RWPE2 (cell line): ENCODE measurements around the gene ELF3.
"Not testable (repeated sequence)": the region's sequence is repeated elsewhere in the genome, so short reads cannot be mapped to it uniquely, and the experiment has no call there.

Experiments
- ATAC-seq: fragments of 200-7000 bp; cut with Tn5 transposase; 3 replicates; pipeline ENCODE4 v1.9.1; 2021; ENCODE audit warnings: low read depth
- DNase-seq: peaks from one replicate; pipeline ENCODE4 v3.0.0-alpha.2; 2020; ENCODE audit warnings: low spot score
- H3K27ac ChIP-seq: fragments of 450-650 bp; 2 replicates; pipeline ENCODE4 v1.5.1; 2017; ENCODE audit warnings: mild to moderate bottlenecking; ENCODE audit not compliant: poor library complexity, severe bottlenecking
- H3K27me3 ChIP-seq: fragments of 250-450 bp; sonication (Bioruptor Pico); 2 replicates; pipeline ENCODE4 v1.5.1; 2021; ENCODE audit warnings: mild to moderate bottlenecking, moderate library complexity; ENCODE audit not compliant: insufficient read depth, poor library complexity, severe bottlenecking
- H3K36me3 ChIP-seq: fragments of 250-450 bp; sonication (Bioruptor Pico); 2 replicates; pipeline ENCODE4 v1.5.1; 2020; ENCODE audit warnings: low read depth, mild to moderate bottlenecking, moderate library complexity
- H3K4me1 ChIP-seq: fragments of 250-450 bp; sonication (Bioruptor Pico); 2 replicates; pipeline ENCODE4 v1.5.1; 2021; ENCODE audit warnings: mild to moderate bottlenecking, moderate library complexity; ENCODE audit not compliant: insufficient read depth, poor library complexity, severe bottlenecking
- H3K4me3 ChIP-seq: fragments of 250-450 bp; sonication (Bioruptor Pico); 2 replicates; pipeline ENCODE4 v1.5.1; 2021; ENCODE audit warnings: mild to moderate bottlenecking, moderate library complexity; ENCODE audit not compliant: severe bottlenecking
- H3K9me3 ChIP-seq: fragments of 250-450 bp; sonication (Bioruptor Pico); 2 replicates; pipeline ENCODE4 v1.5.1; 2021; ENCODE audit warnings: mild to moderate bottlenecking, moderate library complexity; ENCODE audit not compliant: severe bottlenecking
- TF ChIP-seq, protein P1 (sequence below): fragments of 450-650 bp; IDR thresholded peaks from one replicate; pipeline ENCODE4 v1.5.1; 2017; ENCODE audit warnings: mild to moderate bottlenecking, moderate library complexity; ENCODE audit not compliant: poor library complexity, severe bottlenecking

Gene ELF3

GRCh38 chr1:202016811-202017748, 6.7 kb downstream of the ELF3 start:
- DNase-seq (no peak), ATAC-seq (no peak)
- Histone ChIP-seq H3K4me1 (peaks cover 52% of the 10 kb centered on the region), H3K27ac (no peak overlapping the region), H3K9me3 (no peaks in the 10 kb centered on the region), H3K36me3 (no peaks in the 10 kb centered on the region), H3K4me3 (no peak overlapping the region), H3K27me3 (no peaks in the 10 kb centered on the region)
- TF ChIP-seq, protein P1, sequence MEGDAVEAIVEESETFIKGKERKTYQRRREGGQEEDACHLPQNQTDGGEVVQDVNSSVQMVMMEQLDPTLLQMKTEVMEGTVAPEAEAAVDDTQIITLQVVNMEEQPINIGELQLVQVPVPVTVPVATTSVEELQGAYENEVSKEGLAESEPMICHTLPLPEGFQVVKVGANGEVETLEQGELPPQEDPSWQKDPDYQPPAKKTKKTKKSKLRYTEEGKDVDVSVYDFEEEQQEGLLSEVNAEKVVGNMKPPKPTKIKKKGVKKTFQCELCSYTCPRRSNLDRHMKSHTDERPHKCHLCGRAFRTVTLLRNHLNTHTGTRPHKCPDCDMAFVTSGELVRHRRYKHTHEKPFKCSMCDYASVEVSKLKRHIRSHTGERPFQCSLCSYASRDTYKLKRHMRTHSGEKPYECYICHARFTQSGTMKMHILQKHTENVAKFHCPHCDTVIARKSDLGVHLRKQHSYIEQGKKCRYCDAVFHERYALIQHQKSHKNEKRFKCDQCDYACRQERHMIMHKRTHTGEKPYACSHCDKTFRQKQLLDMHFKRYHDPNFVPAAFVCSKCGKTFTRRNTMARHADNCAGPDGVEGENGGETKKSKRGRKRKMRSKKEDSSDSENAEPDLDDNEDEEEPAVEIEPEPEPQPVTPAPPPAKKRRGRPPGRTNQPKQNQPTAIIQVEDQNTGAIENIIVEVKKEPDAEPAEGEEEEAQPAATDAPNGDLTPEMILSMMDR, result no peak

DNA sequence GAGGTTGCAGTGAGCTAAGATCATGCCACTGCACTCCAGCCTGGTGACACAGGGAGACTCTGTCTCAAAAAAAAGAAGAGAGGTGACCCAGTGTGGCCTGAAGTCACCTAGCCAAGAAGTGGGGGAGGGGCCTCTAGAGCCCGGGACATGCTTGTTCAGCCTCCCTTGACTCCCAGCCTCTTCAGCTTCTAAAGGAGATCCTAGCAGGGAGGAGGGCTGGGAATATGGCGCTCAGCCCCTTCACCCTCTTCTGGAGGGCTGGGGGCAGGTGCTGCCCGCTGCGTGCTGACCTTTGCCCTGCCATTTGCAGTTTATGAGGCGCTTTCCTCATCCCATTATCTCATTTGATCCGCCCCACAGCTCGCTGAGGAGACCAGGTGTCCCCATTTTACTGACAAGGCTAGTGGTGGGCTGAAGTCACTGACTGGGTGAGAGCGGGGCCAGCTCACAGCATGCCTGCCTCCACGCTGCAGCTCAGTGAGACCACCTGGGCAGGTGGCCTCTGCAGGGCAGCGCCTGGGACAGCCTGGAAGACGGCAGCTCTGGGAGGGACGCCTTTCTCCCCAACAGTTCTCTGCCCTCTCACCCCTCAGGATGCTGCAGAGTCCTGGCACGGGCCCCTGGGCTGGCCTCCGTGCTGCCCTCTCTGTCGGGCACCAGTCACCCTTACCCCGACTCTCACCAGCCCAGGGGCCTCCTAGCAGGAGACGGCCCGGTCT, 7.5 kb downstream of the ELF3 start:
- ATAC-seq (no peak), DNase-seq (no peak)
- Histone ChIP-seq H3K27me3 (no peaks in the 10 kb centered on the region), H3K4me1 (peaks cover 58% of the 10 kb centered on the region), H3K27ac (peak overlapping the region; percentile 27), H3K4me3 (no peak overlapping the region), H3K9me3 (no peaks in the 10 kb centered on the region), H3K36me3 (no peaks in the 10 kb centered on the region)
- TF ChIP-seq, protein P1, result no peak

- H3K9me3 ChIP-seq, result no peaks in the 10 kb centered on the region
- TF ChIP-seq, protein P1, result no peak
- DNase-seq (peak; percentile 82), ATAC-seq (peak; percentile 80)
- no peaks in the 10 kb centered on the region for H3K27me3 ChIP-seq
- H3K36me3 ChIP-seq, result no peaks in the 10 kb centered on the region
- H3K27ac ChIP-seq, result peak overlapping the region; percentile 27
- H3K4me1 ChIP-seq, result peaks cover 64% of the 10 kb centered on the region
- H3K4me3 ChIP-seq, result no peak overlapping the region
Observed at GRCh38 chr1:202018468-202019234, 8.3 kb downstream of the ELF3 start.

GRCh38 chr1:202019235-202019558, 8.8 kb downstream of the ELF3 start:
- not testable (repeated sequence) for H3K4me3 ChIP-seq, H3K9me3 ChIP-seq, H3K27me3 ChIP-seq, H3K36me3 ChIP-seq, DNase-seq
- Histone ChIP-seq H3K4me1 (peaks cover 61% of the 10 kb centered on the region), H3K27ac (peak overlapping the region; percentile 27)
- ATAC-seq, result peak; percentile 16; the same call in 2 of the 3 replicates

DNA sequence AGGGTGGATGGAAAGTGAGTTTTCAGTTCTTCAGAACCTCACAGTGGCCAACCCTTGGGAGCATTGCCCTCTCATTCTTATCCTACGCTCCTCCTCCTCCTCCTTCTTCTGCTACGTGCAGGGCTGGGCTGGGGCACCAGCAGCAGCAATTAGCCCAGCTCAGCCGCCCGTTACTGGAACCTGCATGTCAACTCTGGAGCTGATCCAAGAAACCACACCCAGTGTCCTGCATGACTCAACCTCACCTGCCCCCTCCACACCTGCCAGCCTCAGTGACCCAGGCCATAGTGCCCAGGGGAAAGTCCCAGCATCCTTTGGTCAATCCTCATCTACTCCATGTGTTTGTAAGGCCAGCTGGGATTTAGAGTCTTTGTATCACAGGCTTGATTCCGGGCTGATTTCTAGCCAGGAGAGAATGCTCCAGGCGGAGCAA, 12.6 kb downstream of the ELF3 start:
- DNase-seq (peak; percentile 89), ATAC-seq (peak; percentile 73)
- Histone ChIP-seq H3K27ac (peak overlapping the region; percentile 31), H3K9me3 (no peaks in the 10 kb centered on the region), H3K36me3 (no peaks in the 10 kb centered on the region), H3K4me3 (no peak overlapping the region), H3K27me3 (no peaks in the 10 kb centered on the region), H3K4me1 (peaks cover 31% of the 10 kb centered on the region)
- TF ChIP-seq, protein P1, result no peak
